HG02759 (cell line): ENCODE measurements around the gene APBA2.

Experiments used
- ATAC-seq: cut with Tn5 transposase; IDR thresholded peaks from one replicate; pipeline ENCODE4 v1.9.1; 2021; ENCODE audit warnings: mild to moderate bottlenecking, moderate library complexity; ENCODE audit not compliant: unreplicated experiment

The APBA2 gene

DNA sequence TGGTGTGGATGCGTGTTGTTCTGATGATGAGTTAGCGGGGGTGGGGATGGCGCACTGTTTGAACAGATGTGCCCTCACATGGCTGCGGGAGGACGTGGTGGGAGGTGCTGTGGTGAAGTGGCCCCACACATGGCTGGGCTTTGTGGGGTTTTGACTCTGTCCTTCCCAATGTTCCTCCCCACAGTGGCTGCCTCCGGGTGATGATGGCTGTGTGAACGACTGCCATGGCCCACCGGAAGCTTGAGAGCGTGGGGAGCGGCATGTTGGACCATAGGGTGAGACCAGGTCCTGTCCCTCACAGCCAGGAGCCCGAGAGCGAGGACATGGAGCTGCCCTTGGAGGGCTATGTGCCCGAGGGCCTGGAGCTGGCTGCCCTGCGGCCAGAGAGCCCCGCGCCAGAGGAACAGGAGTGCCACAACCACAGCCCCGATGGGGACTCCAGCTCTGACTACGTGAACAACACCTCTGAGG, 167.9 kb downstream of the APBA2 start:
- ATAC-seq = no peak

DNA sequence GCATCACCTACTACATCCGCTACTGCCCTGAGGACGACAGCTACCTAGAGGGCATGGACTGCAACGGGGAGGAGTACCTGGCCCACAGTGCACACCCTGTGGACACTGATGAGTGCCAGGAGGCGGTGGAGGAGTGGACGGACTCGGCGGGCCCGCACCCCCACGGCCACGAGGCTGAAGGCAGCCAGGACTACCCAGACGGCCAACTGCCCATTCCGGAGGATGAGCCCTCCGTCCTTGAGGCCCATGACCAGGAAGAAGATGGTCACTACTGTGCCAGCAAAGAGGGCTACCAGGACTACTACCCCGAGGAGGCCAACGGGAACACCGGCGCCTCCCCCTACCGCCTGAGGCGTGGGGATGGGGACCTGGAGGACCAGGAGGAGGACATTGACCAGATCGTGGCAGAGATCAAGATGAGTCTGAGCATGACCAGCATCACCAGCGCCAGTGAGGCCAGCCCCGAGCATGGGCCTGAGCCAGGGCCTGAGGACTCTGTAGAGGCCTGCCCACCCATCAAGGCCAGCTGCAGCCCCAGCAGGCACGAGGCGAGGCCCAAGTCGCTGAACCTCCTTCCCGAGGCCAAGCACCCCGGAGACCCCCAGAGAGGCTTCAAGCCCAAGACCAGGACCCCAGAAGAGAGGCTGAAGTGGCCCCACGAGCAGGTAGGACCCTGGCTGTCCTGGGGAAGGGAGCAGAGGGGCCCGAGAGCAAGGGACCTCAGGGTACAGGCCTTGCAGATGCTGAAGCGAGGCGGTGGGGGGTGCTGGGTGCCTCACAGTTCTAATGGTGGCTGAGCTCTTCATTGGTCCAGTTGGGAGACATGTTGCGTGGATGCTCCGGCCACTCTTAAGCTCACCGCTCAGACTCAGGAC, 168.6 kb downstream of the APBA2 start:
- ATAC-seq = no peak

DNA sequence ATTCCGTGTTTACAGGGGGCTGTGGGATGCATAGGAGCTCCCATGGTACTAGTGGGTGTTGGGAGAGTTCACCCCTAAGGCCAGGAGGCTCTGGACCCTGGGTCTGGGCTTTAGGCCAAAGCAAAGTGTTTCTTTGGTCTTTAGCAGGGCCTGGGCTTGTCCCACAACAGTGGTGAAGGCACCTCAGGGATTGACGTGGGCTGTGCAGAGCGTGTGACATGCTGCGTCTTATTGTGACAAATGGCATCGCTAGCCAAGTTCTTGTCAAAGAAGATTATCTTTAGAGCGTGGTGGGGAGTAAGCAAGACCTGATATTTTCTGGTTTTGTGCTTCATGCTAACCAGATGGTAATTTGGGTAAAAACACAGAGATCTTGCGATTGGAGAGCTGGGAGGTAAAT, 170.1 kb downstream of the APBA2 start:
- ATAC-seq = no peak

DNA sequence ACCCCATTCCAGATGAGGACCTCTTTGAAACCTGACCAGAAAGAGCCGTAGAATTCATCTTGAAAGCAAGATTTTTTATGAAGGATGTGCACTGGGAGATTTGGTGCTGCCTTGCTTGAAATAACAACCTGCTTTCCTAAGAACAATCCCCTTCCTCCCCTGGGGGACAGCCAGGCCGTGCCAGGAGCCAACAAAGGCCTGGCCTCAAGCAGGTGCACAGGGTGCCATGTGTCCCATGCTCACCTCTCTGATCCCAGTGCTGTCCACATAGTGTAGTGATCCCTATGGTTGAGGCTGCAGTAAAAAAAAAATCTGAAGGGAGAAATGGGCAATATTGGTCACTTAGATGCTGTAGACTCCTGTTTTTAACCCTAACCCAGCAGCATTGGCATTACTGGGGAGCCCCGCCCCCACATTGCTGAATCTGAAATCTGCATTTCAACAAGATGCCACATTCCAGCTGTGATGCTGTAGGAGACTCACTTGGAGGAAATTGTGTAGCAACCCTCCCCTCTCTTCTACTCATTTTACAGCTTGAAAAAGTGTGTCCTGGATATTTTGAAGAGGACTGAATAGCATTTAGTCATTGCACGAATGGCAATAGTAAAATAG, 171.2 kb downstream of the APBA2 start:
- ATAC-seq = no peak

DNA sequence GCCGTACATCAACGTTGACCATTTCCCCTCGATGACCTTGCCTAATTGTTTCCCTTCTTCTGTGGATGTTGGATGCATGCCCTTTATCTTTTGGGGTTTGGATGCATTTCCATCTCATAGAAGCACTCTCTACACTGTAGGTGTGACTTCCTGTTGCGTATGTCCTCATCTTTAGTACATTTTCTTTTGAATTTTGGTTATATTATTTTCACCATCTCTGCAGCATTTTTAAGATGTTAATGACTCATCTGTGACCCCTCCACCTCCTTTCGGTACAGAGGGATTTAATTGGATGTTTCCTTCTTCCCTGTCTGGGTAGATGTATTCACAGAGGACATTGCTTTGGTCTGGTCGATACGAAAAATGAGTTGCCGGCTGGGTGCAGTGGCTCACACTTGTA, 172.1 kb downstream of the APBA2 start:
- ATAC-seq = no peak

DNA sequence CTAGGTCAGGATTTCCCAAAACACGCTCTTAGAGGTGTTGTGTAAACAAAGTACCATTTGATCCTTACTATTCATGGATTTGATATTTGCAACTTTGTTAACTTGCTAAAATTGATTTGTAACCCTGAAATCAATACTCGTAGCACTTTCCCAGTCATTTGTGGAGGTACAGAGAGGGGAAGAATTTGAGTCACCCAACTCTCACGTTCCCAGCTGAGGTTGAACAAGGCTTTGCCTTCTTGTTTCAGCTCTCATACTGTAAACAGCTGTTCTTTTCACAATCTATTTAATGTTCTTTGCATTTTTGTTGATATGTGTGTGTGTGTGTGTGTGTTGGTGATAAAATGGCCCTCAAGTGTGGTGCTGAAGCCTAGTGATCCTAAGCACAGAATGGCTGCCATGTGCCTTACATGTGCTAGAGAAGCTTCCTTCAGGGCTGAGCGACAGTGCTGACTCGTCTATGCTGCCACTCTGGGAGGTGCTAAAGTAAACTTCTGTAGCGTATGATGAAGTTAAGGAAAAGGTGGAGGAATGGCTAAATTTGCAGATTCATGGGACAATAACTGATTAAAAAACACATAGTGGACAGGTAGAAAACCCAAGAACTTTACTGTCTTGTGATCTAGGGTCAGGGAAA, 173.2 kb downstream of the APBA2 start:
- ATAC-seq = no peak

DNA sequence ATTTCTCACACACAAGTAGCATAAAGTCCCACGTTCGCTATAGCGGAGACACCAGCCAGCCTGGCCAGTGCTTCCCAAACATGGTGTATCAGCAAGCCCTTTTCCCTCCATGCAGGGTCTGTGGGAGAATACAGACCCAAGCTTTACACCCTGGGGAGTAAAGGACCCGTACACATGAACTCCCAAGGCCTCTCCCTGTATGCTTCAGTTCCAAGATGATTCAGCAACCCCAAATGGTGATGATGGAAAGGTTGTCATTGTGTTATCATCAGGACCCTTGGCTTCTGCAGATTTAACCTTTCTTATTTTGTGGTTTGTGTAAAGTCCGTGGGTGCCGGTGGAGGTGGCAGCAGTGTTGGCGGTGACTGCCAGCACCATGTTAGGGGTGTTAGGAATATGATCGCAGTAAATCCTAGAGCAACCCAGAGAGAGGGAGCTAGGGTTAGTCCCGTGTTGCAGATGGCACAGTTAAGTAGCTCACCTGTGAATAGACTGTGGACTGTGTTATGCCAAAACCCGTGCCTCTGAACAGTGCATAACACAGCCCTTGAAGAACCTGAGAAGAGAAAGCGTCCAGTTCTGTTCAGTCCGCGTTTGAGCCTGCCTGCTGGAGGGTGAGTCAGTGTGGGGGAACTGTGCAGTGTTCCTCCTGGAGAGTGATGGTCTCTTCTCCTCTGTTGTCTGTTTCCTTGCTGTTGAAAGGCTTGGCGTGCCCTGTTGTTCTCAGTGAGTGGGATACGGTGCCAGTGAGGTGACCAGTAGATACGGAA, 174.3 kb downstream of the APBA2 start:
- no peak for ATAC-seq

DNA sequence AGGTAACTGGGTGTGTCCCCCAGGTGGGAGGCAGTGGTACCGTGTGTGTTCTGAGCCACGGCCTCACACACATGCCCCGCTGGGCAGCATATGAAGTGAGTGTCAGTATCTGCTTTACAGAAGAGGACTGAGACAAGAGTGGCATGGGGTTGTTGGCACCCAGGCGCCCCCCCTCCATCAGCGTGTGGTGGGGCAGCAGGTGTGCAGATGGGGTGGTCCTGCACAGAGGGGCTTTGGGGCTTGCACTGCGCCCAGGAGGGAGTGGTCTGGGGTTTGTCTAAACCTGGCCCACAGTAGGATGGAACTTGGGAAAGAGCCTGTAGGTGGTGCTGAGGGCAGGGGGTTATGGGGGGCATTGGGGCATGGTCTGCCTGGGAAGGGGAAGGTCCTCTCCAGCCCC, 176.0 kb downstream of the APBA2 start:
- ATAC-seq = no peak

DNA sequence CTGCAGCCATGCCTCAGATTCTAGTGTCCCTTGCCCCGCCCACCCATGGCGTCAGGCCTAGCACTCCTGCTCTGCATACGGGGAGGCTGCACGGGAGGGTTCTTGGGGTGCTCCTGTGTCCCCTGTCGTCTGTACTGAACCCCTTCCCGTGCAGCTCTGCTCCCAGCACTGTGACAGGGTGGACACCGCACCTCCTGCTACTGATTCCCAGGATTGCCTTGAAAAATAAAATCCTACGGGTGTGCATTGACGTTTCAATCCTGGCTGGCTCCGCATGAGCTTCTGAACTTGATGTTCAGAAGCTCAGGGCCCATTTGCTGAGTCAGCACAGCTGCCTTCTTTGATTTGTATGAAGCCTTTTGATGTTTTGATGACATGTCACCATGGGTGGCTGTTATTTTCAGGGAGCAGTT, 176.4 kb downstream of the APBA2 start:
- ATAC-seq = no peak

DNA sequence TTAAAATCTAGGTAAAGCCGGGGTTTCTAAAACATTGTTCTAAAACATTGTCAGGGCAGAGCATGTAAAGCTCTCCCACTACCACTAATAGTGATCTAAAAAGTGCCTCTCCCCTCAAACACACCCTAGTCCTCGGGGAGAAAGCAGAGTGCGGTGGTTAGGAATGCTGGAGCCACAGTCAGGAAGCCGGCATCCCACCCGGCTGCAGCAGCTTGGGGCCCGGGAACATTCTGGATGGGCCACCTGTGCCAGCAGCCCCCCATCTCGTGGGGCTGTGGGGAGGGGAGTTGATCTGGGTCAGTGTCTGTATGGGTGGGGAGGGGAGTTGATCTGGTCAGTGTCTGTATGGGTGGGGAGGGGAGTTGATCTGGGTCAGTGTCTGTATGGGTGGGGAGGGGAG, 176.9 kb downstream of the APBA2 start:
- no peak for ATAC-seq

DNA sequence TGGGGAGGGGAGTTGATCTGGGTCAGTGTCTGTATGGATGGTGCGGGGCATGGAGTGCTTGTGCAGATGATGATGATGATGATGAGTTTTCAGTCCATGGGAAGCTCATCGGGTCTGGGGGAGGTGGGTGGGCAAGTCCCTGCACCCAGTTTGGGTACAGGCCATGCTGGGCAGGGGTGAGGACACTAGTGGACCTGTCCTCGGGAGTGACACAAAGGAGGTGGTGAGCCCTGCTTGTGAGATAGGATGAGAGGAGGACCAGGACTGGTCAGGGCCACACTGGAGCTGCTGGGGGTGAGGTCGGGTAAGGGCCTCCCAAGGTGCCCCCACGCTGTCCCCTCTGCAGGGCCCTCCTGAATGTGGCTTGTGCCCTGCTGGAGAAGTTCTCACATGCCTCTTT, 177.9 kb downstream of the APBA2 start:
- ATAC-seq = no peak

DNA sequence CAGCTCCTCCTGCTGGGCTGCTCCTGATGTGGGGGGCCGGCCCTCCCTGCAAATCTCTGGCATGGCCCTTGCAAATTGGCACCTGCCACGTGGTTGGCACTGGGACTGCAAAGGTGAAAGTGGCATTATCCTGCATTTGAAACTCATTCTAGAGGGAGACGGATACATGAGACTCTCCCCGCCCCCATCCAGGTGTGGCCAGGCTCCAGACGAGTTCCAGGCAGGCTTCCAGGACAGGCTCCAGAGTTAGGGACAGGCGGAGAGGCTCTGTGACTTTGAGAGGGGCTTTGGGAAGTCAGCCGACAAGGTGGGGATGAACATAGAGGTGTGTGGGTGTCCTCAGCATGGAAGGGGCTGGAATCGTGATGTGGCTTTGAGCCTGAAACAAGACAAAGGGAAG, 178.5 kb downstream of the APBA2 start:
- ATAC-seq = no peak

DNA sequence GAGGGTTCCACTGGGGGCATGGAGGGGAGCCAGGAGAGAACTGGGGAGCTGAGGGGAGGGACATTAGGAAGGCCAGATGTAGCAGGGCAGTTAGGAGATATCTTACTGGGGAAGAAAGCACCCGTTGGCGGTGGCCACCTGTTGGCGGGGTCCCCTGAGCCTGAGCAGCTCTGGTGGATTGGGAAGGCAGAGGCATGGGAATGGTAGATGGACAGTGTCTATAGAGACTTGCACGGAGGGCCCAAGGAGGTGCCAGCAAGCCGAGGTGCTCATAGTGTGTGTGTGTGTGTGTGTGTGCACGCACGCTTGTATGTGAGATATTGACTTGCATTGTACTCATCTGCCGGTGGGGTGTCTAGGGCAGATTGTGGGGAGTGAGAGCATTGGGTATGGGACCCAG, 179.0 kb downstream of the APBA2 start:
- no peak for ATAC-seq

DNA sequence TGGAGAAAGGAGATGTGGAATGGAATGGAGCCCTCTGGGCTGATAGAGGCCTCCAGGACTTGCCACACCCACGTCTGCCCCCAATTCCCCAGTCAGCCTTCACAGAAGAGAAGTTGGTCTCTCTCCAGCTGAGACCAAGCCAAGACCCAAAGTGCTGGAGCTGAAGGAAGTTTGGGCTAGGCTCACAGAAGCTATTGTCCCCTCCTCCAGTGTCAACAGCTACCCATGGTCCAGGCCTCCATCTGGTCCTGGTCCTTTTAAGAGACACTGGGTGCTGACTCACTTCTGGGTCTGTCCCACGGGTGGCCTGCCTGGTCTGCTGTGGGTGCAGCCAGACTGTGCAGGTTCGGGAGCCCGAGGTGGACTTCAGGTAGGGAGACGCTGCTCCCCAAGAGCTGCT, 179.8 kb downstream of the APBA2 start:
- no peak for ATAC-seq

DNA sequence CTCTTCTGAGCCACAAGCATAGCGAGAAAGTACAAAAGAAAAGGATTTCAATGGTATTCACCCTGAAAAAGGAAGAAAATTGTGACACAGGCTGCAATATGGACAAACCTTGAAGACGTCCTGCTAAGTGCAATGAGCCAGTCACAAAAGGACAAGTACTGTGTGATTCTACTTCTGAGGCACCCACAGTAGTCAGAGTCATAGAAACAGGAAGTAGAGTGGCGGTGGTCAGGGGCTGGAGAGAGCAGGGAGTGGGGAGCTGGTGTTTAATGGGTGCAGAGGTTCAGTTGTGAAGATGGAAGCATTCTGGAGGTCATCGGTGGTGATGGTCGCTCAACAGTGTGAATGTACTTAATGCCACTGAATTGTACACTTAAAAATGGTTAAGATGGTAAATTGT, 180.5 kb downstream of the APBA2 start:
- ATAC-seq = no peak

DNA sequence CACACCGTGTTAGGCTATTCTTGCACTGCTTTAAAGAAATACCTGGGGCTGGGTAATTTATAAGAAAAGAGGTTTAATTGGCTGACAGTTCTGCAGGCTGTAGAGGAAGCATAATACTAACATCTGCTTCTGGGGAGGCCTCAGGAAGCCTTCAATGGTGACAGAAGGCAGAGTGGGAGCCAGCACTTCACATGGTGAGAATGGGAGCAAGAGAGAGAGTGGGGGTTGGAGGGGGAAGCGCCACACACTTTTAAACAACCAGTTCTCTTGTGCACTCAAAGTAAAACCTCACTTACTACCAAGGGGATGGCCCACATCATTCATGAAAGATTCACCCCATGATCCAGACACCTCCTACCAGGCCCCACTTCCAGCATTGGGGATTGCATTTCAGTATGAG, 181.1 kb downstream of the APBA2 start:
- ATAC-seq = no peak

DNA sequence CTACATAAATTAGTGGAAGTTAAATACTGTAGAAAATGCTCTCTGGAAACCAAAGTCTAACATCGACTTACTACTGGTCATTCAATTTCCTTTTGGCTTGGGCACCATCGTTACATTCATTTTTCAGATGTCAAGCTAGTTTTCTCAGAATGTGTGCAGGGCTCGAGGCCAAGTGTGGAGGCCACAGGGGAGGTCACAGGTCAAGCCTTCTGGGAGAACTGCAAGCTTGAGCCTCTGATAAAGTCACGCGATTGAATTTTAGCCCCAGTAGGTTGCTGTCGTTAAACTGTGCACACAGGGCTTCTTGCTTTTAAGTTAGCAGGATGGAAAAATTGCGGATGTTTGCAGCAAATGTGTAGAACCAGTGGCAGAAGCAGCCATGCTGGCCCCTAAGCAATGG, 182.2 kb downstream of the APBA2 start:
- ATAC-seq = no peak

DNA sequence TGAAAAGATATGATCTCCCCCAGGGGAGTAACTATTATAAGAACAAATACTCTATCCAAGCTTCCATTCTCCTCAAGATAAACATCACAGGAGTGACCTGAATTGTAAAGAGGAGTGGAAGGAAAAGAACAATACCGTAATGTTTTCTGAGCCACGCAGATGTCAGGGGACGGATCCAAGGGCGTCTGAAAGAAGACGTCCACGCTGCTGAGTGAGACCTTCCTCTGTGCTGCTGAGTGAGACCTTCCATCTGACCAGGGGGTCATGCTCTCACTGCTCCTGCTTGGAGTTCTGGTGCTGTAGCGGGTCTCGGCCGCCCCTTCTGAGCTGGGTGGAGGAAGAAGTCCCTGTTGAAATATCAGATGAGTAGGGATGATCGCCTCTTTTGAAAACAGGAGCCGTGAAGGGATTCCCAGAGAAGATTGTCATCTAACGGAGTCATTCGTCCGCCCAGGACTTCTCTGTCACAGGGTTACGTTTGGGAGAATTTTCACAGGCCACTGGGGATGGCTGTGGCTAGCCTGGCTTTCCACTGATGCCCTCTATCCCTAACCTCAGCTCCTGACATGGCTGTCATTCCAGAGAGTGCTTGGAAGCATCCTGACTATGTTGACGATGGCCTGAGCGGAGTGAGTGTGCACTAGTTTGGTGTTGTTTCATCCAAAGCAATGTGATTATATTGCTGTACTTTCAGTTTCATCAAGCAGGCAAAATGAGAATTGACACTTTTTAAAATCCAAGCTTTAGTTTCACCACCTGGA, 184.9 kb downstream of the APBA2 start:
- no peak for ATAC-seq

DNA sequence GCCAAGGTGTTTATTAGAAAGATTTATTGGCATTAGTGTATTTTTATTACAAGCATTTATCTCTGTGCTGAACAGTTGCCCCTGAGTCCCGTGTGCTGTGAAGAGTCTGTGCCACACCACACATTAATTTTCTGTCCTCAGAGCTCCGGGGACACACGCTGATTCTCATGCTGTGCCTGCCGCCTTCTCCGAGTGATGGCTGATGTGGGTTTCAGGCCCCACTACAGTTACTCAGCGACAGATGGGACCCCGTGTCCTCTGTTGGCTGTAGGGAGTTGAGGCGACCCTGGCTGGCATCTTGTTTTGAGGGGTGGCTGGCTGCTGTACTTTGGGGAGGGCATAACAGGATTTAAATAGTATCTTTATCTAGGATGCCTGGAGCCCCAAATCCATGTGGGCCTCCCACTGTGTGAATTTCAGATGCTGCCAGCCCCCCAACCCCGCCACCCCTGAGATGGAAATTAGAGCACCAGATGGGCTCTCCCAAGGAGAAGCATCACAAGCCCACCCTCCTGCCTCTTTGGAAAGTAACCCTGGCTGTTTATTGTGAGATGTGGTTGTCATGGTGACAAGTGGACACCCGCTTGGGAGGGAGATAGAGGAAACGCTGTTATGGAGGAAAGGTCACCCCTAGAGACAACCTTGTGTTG, 185.6 kb downstream of the APBA2 start:
- no peak for ATAC-seq

DNA sequence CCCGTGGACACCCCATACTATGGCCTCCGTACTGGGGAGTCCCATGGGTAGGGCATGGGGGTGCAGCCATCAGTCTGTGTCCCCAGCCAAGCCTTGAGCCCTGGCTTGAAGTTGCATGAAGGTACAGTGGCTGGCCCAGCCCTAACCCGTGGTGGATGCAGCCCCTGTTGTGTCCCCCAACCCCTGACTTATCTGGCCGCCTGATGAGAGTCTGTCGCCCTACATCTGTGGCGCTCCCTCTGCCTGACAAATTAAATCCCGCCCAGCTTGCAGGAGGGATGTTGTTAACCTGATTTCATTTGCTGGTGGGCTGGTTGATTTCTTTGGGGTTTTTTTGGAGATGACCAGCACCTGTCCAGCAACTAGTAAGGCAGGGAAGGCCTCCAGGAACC, 186.1 kb downstream of the APBA2 start:
- ATAC-seq = no peak
